ENCODE results near the gene FXYD2.

FXYD2 gene

DNA sequence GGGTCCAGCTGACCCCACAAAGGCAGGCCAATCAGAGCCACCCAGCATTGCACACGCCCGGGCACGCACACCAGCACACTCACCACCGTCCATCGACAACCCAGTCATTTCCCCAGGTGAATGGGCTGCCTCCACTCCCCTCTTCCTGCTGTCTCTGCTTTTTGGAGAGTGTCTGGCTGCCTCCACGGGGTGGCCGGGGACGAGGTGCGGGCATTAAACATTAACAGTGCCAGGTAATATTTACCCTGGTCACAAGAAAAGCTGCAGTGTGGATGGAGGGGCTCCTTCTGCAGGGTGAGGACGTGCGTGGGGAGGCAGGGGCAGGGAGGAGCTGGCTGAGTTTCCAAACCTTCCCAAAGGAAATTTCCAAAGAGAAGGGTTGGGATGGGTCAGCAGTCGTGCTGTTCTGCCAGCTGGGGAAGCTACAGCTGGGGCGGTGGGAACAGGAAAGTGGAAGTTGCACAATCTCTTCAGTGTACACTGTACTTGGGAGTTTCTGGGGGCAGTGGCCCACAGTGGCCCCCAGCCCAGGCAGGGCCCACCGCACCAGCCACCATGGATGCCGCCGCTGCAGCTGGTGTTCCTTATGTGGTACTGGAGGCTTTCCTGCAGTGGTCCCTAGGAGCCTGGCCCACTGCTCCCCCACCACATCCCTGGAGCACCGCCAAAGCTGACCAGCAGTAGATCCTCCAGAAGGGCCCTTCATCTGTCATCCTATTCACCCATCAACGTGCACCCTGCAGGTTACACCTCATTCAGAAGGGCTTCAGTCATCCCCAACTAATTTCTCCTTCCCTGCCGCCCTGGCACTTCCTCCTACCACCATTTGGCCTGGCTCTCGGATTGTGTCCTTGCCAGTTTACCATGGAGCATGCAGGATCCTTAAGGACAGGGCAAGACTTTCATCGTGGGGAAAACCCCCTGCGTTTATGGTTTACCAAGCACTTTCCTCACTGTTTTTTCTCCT lies at the start of gene FXYD2:
TSS of gene FXYD2 (minus strand) at position 174 of the 967 bp plus-strand sequence. CDS start at position 108, 66 bp downstream.
- no peak within 1 kb of the TSS for H3K4me3 ChIP-seq (ENCODE audit: low read depth, low read length)
- no peak for DNase-seq (ENCODE audit: low read depth)
- no peak for TF ChIP-seq CTCF (conservative IDR thresholded peaks at IDR 0.05; ENCODE audit: low read depth, low read length)

DNA sequence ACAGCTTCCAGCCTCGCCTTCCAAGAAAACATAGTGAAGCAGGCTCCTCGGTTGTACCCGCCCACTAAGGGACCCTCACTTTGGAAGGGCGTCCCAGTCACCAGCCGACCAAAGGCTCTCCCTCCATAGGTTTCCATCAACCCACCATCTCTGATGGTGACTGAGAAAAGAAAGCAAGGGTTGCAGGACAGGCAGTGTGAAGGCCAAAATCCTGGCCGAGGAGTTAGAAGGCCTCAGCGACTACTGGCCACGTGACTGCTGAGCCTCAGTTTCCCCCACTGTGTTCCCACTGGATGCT lies 49.2 kb upstream of the FXYD2 start:
- no peak for DNase-seq (ENCODE audit: low read depth)
- H3K4me3 ChIP-seq (ENCODE audit: low read depth, low read length): no peak overlapping the region
- TF ChIP-seq CTCF (conservative IDR thresholded peaks at IDR 0.05; ENCODE audit: low read depth, low read length): no peak

GRCh38 chr11:117872975-117873827 lies 48.7 kb upstream of the FXYD2 start:
- no peak for DNase-seq (ENCODE audit: low read depth)

DNA sequence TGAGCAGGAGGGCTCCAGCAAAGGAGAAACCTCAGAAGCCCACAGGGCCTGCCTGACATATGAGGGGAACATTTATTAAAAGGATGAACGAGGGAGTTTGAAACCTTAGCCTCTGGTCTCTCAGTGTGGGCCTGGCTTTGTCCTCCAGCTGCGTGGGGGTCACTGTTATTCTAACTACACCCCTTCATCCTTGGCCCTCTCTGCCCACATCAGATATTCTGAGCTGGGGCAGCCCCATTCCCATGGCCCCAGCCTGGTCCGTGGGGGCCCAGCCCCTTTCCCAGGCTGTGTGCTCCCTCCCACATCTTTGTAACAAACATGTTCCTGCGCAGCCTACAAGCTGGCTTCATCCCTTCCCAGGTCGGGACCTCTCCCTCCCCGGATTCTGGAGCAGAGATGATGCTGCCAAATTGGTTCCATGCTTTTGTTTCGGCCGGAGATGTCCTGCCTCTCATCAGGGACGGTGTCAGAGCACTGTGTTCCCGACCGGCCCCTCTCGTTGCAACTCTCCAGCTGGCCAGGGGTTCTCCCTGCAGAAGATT lies 47.9 kb upstream of the FXYD2 start:
- DNase-seq (ENCODE audit: low read depth): no peak
- no peak overlapping the region for H3K4me3 ChIP-seq (ENCODE audit: low read depth, low read length)
- TF ChIP-seq CTCF (conservative IDR thresholded peaks at IDR 0.05; ENCODE audit: low read depth, low read length): no peak

More at GRCh38 chr11:117872975-117873827, 48.7 kb upstream of the FXYD2 start:
- H3K4me3 ChIP-seq (ENCODE audit: low read depth, low read length): no peak overlapping the region
- no peak for TF ChIP-seq CTCF (conservative IDR thresholded peaks at IDR 0.05; ENCODE audit: low read depth, low read length)

- DNase-seq (ENCODE audit: low read depth): no peak
- H3K4me3 ChIP-seq (ENCODE audit: low read depth, low read length): no peak overlapping the region
- no peak for TF ChIP-seq CTCF (conservative IDR thresholded peaks at IDR 0.05; ENCODE audit: low read depth, low read length)
Measured at GRCh38 chr11:117871784-117872183, 47.2 kb upstream of the FXYD2 start.

DNA sequence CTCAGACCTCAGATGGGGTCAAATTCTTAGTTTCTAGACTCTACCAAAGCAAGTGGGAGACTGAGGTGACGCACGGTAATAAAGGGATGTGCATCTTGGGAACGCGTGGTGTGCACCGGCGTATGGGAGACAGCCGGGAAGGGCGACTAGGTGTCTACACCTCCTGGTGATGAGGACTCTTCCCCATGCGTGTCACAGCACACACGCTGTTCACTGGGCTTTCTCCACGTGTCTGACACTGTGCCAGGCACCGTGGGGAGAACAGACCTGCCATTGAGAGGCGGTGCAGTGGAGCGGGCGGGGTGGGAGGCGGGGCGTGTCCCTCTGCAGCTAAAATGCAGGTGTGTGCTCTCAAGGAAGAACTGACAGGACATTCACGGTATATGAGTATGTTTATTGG lies 46.6 kb upstream of the FXYD2 start:
- TF ChIP-seq CTCF (conservative IDR thresholded peaks at IDR 0.05; ENCODE audit: low read depth, low read length): no peak
- H3K4me3 ChIP-seq (ENCODE audit: low read depth, low read length): no peak overlapping the region
- DNase-seq (ENCODE audit: low read depth): no peak

Measured in choroid plexus epithelial cell (primary cell).